IMR-90 (cell line): Measurements from ENCODE around the gene FBXW8.

Experiments used
- CEBPB ChIP-seq: IDR thresholded peaks from 2 replicates; pipeline ENCODE4 v1.6.1; 2012; ENCODE audit warnings: low read depth, low read length, improper control_type of control experiment
- CTCF ChIP-seq: conservative IDR thresholded peaks from 2 replicates; pipeline ENCODE4 v1.5.1; 2012; ENCODE audit warnings: mild to moderate bottlenecking, low read depth, low read length, improper control_type of control experiment
- ELK1 ChIP-seq: fragments of 150-350 bp; IDR thresholded peaks from 2 replicates; pipeline ENCODE4 v1.6.1; 2016; ENCODE audit warnings: low read depth, mild to moderate bottlenecking, low read length, moderate library complexity, borderline replicate concordance
- POLR2A ChIP-seq: IDR thresholded peaks from 2 replicates; pipeline ENCODE4 v1.6.1; 2012; ENCODE audit warnings: mild to moderate bottlenecking, low read depth, low read length
- SMC3 ChIP-seq: fragments of 150-350 bp; IDR thresholded peaks from 2 replicates; pipeline ENCODE4 v1.6.1; 2016; ENCODE audit warnings: low read depth, mild to moderate bottlenecking, antibody characterized with exemption, low read length, moderate library complexity

- TF ChIP-seq CTCF: no peak
- TF ChIP-seq SMC3: no peak
- TF ChIP-seq ELK1: no peak
- TF ChIP-seq POLR2A: no peak
- TF ChIP-seq CEBPB: no peak
Observed at GRCh38 chr12:117042171-117042842, 131.6 kb downstream of the FBXW8 start.
